GM23338 (cell line): ENCODE results near the gene PLCXD3.

Experiments
- TF ChIP-seq, protein P1 (sequence below): IDR thresholded peaks from one replicate; pipeline ENCODE4 v1.6.1; 2018; ENCODE audit warnings: antibody characterized with exemption; ENCODE audit not compliant: unreplicated experiment
- TF ChIP-seq, protein P2 (sequence below), 2 experiments: fragments of 200-600 bp in 1 of 2; sonication (generic) in 1 of 2; conservative IDR thresholded peaks; 2 replicates each; pipeline versions ENCODE4 v1.5.1 to v1.6.1; 2016 to 2017; ENCODE audit warnings: antibody characterized with exemption in 2 of 2, low read depth in 2 of 2, mild to moderate bottlenecking in 2 of 2, moderate library complexity in 1 of 2

DNA sequence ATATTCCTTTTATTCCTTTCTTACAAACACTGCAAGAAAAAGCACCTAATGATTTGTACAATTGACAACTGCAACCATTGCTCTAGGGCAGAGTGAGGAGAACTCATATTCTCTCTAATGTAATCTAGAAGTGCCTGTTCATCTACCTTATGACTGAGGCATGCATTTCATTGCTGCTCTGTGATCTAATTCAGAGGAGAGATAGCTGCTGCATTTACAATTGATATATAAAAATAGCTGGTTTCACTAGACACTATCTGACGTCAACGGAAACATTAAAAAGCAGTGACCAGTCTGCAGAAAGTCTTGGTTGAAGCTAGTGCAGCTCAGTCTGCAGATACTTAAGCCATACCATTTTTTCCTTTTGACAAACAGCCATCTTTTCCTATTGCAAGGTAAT lies 224.2 kb downstream of the PLCXD3 start:
- TF ChIP-seq, protein P1, sequence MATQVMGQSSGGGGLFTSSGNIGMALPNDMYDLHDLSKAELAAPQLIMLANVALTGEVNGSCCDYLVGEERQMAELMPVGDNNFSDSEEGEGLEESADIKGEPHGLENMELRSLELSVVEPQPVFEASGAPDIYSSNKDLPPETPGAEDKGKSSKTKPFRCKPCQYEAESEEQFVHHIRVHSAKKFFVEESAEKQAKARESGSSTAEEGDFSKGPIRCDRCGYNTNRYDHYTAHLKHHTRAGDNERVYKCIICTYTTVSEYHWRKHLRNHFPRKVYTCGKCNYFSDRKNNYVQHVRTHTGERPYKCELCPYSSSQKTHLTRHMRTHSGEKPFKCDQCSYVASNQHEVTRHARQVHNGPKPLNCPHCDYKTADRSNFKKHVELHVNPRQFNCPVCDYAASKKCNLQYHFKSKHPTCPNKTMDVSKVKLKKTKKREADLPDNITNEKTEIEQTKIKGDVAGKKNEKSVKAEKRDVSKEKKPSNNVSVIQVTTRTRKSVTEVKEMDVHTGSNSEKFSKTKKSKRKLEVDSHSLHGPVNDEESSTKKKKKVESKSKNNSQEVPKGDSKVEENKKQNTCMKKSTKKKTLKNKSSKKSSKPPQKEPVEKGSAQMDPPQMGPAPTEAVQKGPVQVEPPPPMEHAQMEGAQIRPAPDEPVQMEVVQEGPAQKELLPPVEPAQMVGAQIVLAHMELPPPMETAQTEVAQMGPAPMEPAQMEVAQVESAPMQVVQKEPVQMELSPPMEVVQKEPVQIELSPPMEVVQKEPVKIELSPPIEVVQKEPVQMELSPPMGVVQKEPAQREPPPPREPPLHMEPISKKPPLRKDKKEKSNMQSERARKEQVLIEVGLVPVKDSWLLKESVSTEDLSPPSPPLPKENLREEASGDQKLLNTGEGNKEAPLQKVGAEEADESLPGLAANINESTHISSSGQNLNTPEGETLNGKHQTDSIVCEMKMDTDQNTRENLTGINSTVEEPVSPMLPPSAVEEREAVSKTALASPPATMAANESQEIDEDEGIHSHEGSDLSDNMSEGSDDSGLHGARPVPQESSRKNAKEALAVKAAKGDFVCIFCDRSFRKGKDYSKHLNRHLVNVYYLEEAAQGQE = no peak
- TF ChIP-seq, protein P2, sequence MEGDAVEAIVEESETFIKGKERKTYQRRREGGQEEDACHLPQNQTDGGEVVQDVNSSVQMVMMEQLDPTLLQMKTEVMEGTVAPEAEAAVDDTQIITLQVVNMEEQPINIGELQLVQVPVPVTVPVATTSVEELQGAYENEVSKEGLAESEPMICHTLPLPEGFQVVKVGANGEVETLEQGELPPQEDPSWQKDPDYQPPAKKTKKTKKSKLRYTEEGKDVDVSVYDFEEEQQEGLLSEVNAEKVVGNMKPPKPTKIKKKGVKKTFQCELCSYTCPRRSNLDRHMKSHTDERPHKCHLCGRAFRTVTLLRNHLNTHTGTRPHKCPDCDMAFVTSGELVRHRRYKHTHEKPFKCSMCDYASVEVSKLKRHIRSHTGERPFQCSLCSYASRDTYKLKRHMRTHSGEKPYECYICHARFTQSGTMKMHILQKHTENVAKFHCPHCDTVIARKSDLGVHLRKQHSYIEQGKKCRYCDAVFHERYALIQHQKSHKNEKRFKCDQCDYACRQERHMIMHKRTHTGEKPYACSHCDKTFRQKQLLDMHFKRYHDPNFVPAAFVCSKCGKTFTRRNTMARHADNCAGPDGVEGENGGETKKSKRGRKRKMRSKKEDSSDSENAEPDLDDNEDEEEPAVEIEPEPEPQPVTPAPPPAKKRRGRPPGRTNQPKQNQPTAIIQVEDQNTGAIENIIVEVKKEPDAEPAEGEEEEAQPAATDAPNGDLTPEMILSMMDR (conservative IDR thresholded peaks at IDR 0.05; ENCODE audit: low read depth in 2 of 2) = no peak
